Right renal pelvis (tissue), 4 donors: ENCODE data around the gene TENM4. TPM values are rescaled to one million over a fixed set of nuclear protein-coding genes. Genes with fewer than 3 reads are reported as not detected.

Source experiments
- DNase-seq, 4 donors: peaks; one replicate each; pipeline ENCODE4 v3.0.0-alpha.2; 2013; ENCODE audit warnings: low read depth in 4 of 4, low spot score in 3 of 4, missing footprints in 1 of 4
- polyA plus RNA-seq, 4 donors: library from polyadenylated mRNA; unstranded; fragments of 120-200 nt; gene quantifications; one replicate each; pipeline ENCODE4 v1.2.1, GENCODE V29; 2013; ENCODE audit not compliant: insufficient read length in 4 of 4

TENM4 gene
- polyA plus RNA-seq, 4 donors: 19.9 to 26.6 (median 22.0) TPM

DNA sequence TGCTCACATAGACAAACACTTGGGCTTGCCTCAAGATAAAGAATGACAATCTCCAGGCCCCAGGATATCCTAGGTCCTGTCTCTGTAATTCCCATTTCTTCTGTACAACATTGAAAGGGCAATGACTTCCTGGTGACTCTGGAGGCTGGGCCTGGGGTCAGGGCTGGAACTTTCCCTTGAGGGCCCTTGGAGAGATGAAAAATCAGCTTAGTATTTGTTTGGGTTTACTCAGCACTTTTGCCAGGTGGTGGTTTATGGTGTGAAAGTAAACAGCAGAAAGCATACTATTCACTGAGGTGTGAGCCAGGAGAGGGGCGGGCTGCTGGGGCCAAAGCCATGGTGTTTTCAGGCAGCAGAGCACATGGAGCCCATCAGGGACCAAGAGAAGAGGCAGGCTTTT lies 651.5 kb downstream of the TENM4 start:
- no peak for DNase-seq

GRCh38 chr11:78788533-78788932 lies 652.3 kb downstream of the TENM4 start:
- no peak for DNase-seq

DNA sequence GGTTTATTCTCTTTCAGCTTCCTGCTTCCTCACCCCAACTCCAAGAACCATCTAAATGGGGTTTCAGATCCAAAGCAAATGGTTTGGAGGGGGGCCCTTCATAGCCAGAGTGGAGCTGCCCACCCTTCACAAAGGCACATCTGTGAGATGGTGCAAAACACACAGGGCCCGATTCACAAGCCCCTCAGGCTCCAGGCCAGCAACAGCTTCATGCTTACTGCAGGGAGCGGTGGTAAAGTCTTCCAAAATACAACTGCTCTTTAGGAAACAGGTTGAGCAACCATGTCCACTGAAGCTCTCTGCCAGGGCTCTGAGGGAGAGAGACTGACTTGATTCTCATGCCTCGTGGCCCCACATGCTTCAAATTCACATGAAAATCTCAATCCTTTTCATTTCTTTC lies 653.1 kb downstream of the TENM4 start:
- no peak for DNase-seq

GRCh38 chr11:78786746-78787145 lies 654.1 kb downstream of the TENM4 start:
- DNase-seq: no peak

DNA sequence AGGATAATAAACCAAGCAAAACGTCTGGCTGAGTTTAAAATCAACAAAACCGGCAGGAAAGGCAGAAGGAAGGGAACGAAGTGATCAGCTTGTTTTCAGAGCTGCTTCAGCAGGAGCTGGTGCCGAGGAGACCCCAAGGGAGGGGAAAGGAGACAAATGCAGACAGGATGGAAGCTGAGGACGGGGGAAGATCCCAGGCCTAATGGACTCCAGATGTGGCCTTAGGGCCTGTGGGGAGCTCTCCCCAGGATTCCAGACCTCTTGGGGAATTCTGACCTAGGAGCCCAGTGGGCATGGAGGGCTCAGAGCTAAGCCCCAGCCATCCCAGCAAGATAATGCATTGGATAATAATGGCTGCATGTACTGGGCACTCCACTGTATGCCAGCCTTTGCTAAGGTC lies 654.7 kb downstream of the TENM4 start:
- DNase-seq: no peak

- no peak for DNase-seq
Measured at GRCh38 chr11:78784321-78785061, 656.3 kb downstream of the TENM4 start.

- DNase-seq: no peak
Measured at GRCh38 chr11:78783846-78784245, 657.0 kb downstream of the TENM4 start.

GRCh38 chr11:78783301-78783700 lies 657.5 kb downstream of the TENM4 start:
- no peak for DNase-seq

DNA sequence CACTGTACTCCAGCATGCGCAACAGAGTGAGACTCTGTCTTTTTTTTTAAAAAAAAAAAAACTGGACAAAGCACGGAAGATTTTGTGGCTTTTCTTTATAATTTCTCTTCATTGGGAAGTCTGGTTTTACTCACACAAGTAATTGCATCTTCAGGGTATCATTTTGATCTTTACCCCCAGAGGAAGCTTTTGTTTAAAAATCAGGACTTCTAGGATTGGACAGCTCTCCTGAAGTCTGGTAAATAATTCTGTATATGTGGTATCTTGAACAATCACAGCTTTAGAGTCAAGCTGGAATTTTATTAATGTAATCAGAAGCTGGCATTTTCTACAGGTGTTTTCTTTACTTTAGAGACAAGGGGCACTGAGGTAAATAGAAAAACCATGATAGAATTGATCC lies 658.1 kb downstream of the TENM4 start:
- no peak for DNase-seq

DNA sequence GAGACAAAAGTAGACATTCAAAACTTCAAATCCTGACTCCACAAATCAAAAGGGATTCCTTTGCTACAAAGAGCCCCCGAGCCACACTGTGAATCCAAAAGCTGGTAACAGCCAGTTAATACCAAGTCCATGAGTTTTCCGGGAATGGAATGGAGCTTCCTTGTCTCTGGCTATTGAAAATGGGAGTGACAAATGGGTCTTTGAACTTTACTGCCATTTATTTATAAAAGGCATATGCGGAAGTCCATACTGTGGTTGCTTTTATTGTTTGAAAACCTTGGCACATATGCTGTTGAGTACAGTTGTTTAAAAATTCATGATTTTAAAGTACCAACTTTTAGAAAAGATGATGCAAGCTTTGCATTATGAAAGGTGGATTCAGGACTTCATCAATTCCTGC lies 659.9 kb downstream of the TENM4 start:
- DNase-seq: no peak

- no peak for DNase-seq
Measured at GRCh38 chr11:78773492-78773891, 667.3 kb downstream of the TENM4 start.

- no peak for DNase-seq
Measured at GRCh38 chr11:78773077-78773476, 667.8 kb downstream of the TENM4 start.

DNA sequence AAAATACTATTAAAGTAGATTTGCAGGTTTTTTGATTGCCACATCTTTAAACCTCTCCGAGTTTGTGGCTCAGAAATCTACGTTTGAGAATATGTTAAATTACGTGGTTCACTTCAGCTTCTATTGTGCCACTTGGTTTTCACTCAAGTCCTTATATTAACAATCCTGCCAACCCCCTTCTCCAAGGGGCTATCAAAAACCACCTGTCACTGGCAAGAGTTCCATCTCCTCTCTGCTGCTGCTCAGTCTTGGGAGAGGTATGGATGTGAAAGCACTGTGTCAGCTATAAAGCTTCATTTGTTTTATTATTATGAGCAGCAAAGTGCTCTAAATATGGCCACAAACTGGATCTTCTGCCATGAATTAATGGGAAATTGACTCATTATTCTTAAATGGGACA lies 668.6 kb downstream of the TENM4 start:
- no peak for DNase-seq

- no peak for DNase-seq
Measured at GRCh38 chr11:78770931-78771330, 669.9 kb downstream of the TENM4 start.

GRCh38 chr11:78768971-78769370 lies 671.9 kb downstream of the TENM4 start:
- no peak for DNase-seq

DNA sequence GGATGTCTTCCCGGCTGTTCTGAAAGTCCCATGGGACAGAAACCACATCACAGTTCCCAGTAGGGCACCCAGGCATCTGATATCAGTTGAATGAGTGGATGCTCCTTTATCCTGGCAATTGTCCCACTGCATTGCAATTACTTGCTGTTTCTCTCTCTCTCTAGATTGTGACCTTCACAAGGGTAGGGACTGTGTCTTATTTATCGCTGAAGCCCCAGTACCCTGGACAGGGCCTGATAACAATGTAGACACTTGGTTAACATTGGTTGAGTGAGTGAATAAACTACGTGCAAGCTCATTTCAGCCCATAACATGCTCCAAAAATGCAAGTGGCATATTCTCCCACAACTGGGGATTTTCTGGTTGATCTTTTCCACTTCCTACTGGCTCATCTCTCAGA lies 672.5 kb downstream of the TENM4 start:
- DNase-seq: no peak

DNA sequence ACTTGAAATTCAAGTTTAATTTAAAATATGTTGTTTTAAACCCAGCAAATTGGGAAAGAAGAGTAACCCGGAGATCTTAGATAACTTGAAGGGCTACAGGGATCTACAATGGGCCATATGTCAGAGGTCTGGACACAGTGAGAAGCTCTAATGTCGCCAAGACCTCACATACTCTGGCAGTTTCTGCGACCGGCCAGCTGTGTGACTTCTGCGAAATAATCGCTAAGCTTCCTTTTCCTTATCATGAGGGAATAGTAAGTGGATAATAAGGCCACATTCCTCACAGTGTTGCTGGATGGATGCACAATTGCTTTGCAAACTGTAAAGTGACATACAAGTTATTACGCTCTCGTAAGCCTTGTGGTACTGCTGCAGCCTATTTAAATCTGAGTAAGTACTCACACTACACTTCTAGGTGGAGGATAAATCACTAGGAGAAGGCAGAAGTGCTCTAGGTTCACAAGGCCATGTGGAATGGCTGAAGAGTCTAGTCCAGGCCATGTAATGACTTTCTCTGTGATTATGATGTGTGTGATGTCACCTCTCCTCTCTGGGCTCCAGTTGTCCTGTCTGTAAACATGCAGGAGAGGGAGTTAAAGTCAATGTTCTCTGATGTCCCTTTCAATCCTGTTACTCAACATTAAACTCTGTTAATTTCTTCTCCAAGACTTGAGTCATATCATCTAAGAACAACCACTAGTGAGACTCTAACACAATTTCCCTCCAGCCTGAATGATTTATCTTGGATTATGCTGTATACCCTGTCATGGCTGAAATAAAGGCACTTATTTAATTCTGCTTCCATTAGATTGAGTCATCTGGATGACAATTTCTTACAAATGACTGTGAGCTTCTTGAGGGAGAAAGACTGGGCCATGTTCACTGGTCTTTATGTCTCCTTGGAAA lies 673.5 kb downstream of the TENM4 start:
- DNase-seq: no peak

- no peak for DNase-seq
Measured at GRCh38 chr11:78764946-78765345, 675.9 kb downstream of the TENM4 start.

- no peak for DNase-seq
Measured at GRCh38 chr11:78763664-78764063, 677.2 kb downstream of the TENM4 start.

DNA sequence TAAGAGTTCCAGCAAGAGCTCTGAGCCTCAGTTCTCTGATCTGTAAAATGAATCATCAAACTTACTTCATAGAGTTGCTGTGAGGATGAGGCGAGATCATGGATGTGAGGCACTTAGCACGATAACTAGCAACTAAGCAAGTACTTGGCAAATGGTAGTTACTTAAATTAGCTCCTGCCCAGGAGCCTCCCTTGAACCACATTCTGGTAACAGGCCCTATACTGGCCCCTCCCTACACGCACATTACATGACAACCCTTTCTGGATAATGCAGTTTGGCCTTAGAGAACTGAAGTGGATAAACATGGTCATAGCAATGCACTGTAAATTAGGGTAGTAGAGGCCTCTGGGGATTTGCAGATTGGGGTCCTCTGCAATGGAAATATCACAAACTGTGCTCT lies 678.7 kb downstream of the TENM4 start:
- no peak for DNase-seq

- no peak for DNase-seq
Measured at GRCh38 chr11:78759071-78759470, 681.8 kb downstream of the TENM4 start.

GRCh38 chr11:78753297-78753696 lies 687.5 kb downstream of the TENM4 start:
- no peak for DNase-seq
